Osteoblast (primary cell): Measurements from ENCODE around the gene DNAJA2. TPM values are rescaled to one million over a fixed set of nuclear protein-coding genes. Genes with fewer than 3 reads are reported as not detected.
A peak's percentile ranks its signal among the peaks of the same experiment; 100 is the strongest.

Experiments used
- DNase-seq: peaks from one replicate; pipeline ENCODE4 v3.0.0; 2011; ENCODE audit warnings: low spot score, mixed read lengths; ENCODE audit not compliant: insufficient read length; ENCODE audit errors: missing footprints
- H2AFZ ChIP-seq: 2 replicates; pipeline ENCODE4 v1.6.0; 2011; ENCODE audit warnings: mild to moderate bottlenecking, low read length
- H3K27ac ChIP-seq: 2 replicates; pipeline ENCODE4 v1.5.1; 2011; ENCODE audit warnings: mild to moderate bottlenecking, low read depth, low read length, moderate library complexity
- H3K27me3 ChIP-seq: 2 replicates; pipeline ENCODE4 v1.6.0; 2012; ENCODE audit warnings: mild to moderate bottlenecking, control low read depth, inconsistent platforms, low read length, moderate library complexity; ENCODE audit not compliant: insufficient read depth
- H3K36me3 ChIP-seq: 2 replicates; pipeline ENCODE4 v1.5.1; 2011; ENCODE audit warnings: mild to moderate bottlenecking, low read length, control low read depth, moderate library complexity; ENCODE audit not compliant: insufficient read depth
- H3K4me1 ChIP-seq: 2 replicates; pipeline ENCODE4 v1.5.1; 2011; ENCODE audit warnings: mild to moderate bottlenecking, low read length, control low read depth, moderate library complexity; ENCODE audit not compliant: insufficient read depth
- H3K4me2 ChIP-seq: 2 replicates; pipeline ENCODE4 v1.6.0; 2011; ENCODE audit warnings: mild to moderate bottlenecking, low read length; ENCODE audit not compliant: insufficient read depth
- H3K4me3 ChIP-seq: fragments of 200-600 bp; sonication (generic); 3 replicates; pipeline ENCODE4 v1.5.1; 2012; ENCODE audit warnings: mild to moderate bottlenecking, low read length, inconsistent platforms; ENCODE audit not compliant: insufficient read depth
- H3K79me2 ChIP-seq: 2 replicates; pipeline ENCODE4 v1.6.0; 2012; ENCODE audit warnings: mild to moderate bottlenecking, low read length, control low read depth, inconsistent platforms; ENCODE audit not compliant: insufficient read depth
- H3K9me3 ChIP-seq: 2 replicates; pipeline ENCODE4 v1.5.1; 2011; ENCODE audit warnings: low read depth, low read length, control low read depth
- H4K20me1 ChIP-seq: 2 replicates; pipeline ENCODE4 v1.6.0; 2012; ENCODE audit warnings: mild to moderate bottlenecking, low read length, control low read depth; ENCODE audit not compliant: insufficient read depth
- CTCF ChIP-seq: IDR thresholded peaks from 2 replicates; pipeline ENCODE4 v1.5.1; 2011; ENCODE audit warnings: mild to moderate bottlenecking, low read depth, low read length, moderate library complexity; ENCODE audit errors: extremely low read depth
- total RNA-seq: library from RNA; depleted of rRNA; stranded (reverse); fragments of >200 nt; gene quantifications from 2 replicates; pipeline ENCODE4 v1.2.3, GENCODE V29; 2012

The DNAJA2 gene
- total RNA-seq, 1 donor = 83.2 TPM

DNA sequence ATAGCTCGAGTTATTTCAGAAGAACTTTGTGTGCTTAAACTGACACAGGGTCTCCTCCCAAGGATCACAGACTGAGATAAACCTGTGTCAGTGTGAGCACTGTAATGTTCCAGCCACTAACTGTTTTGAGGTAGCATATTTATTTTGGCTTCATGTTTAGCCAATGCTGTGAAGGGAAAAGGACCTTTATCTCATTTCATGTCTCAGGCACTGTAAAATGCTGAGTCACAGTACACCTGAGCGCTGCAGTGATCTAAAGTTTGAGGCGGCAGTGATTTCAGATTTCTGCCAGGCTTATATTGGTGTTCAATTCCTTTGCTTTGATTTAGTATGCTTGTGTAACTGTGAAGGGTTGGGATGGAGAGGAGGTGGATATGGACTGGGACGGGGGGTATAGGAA lies 3.1 kb upstream of the DNAJA2 start:
- H2AFZ ChIP-seq = no peak overlapping the region
- peaks cover 20% of the 10 kb centered on the region for H3K79me2 ChIP-seq
- H3K4me1 ChIP-seq = peaks cover 12% of the 10 kb centered on the region
- DNase-seq = peak; percentile 65
- no peak overlapping the region for H3K4me2 ChIP-seq
- H3K9me3 ChIP-seq = no peaks in the 10 kb centered on the region
- H4K20me1 ChIP-seq = peaks cover 7% of the 10 kb centered on the region
- no peaks in the 10 kb centered on the region for H3K36me3 ChIP-seq
- H3K27me3 ChIP-seq = no peaks in the 10 kb centered on the region
- no peak for TF ChIP-seq CTCF
- no peak overlapping the region for H3K27ac ChIP-seq
- no peak overlapping the region for H3K4me3 ChIP-seq

- Histone ChIP-seq H3K4me2 (no peak overlapping the region), H3K4me1 (peaks cover 12% of the 10 kb centered on the region), H3K9me3 (no peaks in the 10 kb centered on the region), H3K27ac (no peak overlapping the region), H3K4me3 (no peak overlapping the region), H3K79me2 (peaks cover 25% of the 10 kb centered on the region), H3K27me3 (no peaks in the 10 kb centered on the region), H2AFZ (no peak overlapping the region), H4K20me1 (peaks cover 7% of the 10 kb centered on the region), H3K36me3 (peaks cover 4% of the 10 kb centered on the region)
- no peak for DNase-seq
- TF ChIP-seq CTCF = no peak
Measured at GRCh38 chr16:46975908-46976470, 2.5 kb upstream of the DNAJA2 start.

DNA sequence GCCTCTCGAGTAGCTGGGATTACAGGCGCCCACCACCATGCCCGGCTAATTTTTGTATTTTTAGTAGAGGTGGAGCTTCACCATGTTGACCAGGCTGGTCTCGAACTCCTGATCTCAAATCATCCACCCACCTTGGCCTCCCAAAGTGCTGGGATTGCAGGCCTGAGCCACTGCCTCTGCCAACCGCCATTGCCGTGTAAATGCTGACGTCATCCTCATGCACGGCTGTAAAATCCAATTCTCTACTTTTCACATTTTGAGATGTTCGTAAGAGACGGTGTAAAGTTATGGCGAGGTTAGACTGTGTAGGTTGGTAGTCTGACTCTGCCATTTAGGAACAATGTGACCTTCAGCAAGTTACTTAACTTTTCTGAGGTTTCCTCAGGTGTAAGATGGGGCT lies 1.7 kb upstream of the DNAJA2 start:
- peaks cover 12% of the 10 kb centered on the region for H3K4me1 ChIP-seq

GRCh38 chr16:46974352-46974751 lies 878 bp upstream of the DNAJA2 start:
- no peak for DNase-seq
- H3K36me3 ChIP-seq = peaks cover 17% of the 10 kb centered on the region
- H3K4me3 ChIP-seq = peak overlapping the region; percentile 90
- H3K4me2 ChIP-seq = peak overlapping the region; percentile 87
- peak overlapping the region; percentile 64 for H3K27ac ChIP-seq
- peaks cover 12% of the 10 kb centered on the region for H3K4me1 ChIP-seq
- H3K9me3 ChIP-seq = no peaks in the 10 kb centered on the region
- peak overlapping the region; percentile 89 for H2AFZ ChIP-seq
- H3K79me2 ChIP-seq = peaks cover 40% of the 10 kb centered on the region
- TF ChIP-seq CTCF = no peak
- H3K27me3 ChIP-seq = no peaks in the 10 kb centered on the region
- peaks cover 14% of the 10 kb centered on the region for H4K20me1 ChIP-seq

More for the DNA sequence above, 1.7 kb upstream of the DNAJA2 start:
- Histone ChIP-seq H3K4me2 (no peak overlapping the region), H4K20me1 (peaks cover 8% of the 10 kb centered on the region), H3K4me3 (no peak overlapping the region), H3K36me3 (peaks cover 9% of the 10 kb centered on the region), H3K27me3 (no peaks in the 10 kb centered on the region), H3K9me3 (no peaks in the 10 kb centered on the region), H3K27ac (no peak overlapping the region), H3K79me2 (peaks cover 32% of the 10 kb centered on the region), H2AFZ (no peak overlapping the region)
- no peak for TF ChIP-seq CTCF
- DNase-seq = no peak
